ENCODE results near the gene AFDN.

AFDN gene

GRCh38 chr6:167796192-167796981 is 30.3 kb upstream of the AFDN start:
- peak; percentile 42 for DNase-seq

- DNase-seq: no peak
These were observed 29.7 kb upstream of the AFDN start for GRCh38 chr6:167797011-167797471.

GRCh38 chr6:167797476-167798265 is 29.0 kb upstream of the AFDN start:
- no peak for DNase-seq

GRCh38 chr6:167798453-167798852 is 28.3 kb upstream of the AFDN start:
- no peak for DNase-seq

GRCh38 chr6:167799033-167799821 is 27.5 kb upstream of the AFDN start:
- DNase-seq: peak; percentile 56

GRCh38 chr6:167800549-167800948 is 26.2 kb upstream of the AFDN start:
- no peak for DNase-seq

GRCh38 chr6:167801263-167801662 is 25.4 kb upstream of the AFDN start:
- DNase-seq: no peak

GRCh38 chr6:167802339-167802738 is 24.4 kb upstream of the AFDN start:
- DNase-seq: no peak

GRCh38 chr6:167803816-167804215 is 22.9 kb upstream of the AFDN start:
- DNase-seq: no peak

- DNase-seq: no peak
These were observed 22.3 kb upstream of the AFDN start for GRCh38 chr6:167804281-167805013.

- DNase-seq: no peak
These were observed 21.2 kb upstream of the AFDN start for GRCh38 chr6:167805349-167806060.

GRCh38 chr6:167806061-167806700 is 20.5 kb upstream of the AFDN start:
- DNase-seq: no peak

- DNase-seq: no peak
These were observed 19.5 kb upstream of the AFDN start for GRCh38 chr6:167807200-167807599.

- no peak for DNase-seq
These were observed 19.0 kb upstream of the AFDN start for GRCh38 chr6:167807756-167808155.

GRCh38 chr6:167811040-167811439 is 15.7 kb upstream of the AFDN start:
- no peak for DNase-seq

- DNase-seq: no peak
These were observed 15.1 kb upstream of the AFDN start for GRCh38 chr6:167811442-167812087.

- DNase-seq: no peak
These were observed 14.6 kb upstream of the AFDN start for GRCh38 chr6:167812088-167812487.

GRCh38 chr6:167815296-167815980 is 11.3 kb upstream of the AFDN start:
- no peak for DNase-seq

GRCh38 chr6:167817016-167817415 is 9.7 kb upstream of the AFDN start:
- no peak for DNase-seq

- DNase-seq: no peak
These were observed 9.0 kb upstream of the AFDN start for GRCh38 chr6:167817729-167818128.
